OCI-LY1 (cell line): Measurements from ENCODE around the gene TEK.

Experiments
- H2AFZ ChIP-seq: fragments of 200-600 bp; sonication (generic), shearing (Covaris generic); 2 replicates; pipeline ENCODE4 v1.6.0; 2014; ENCODE audit warnings: antibody characterized with exemption, mild to moderate bottlenecking, low read length
- H3F3A ChIP-seq: fragments of 200-600 bp; sonication (generic), shearing (Covaris generic); 2 replicates; pipeline ENCODE4 v1.6.0; 2014; ENCODE audit warnings: mild to moderate bottlenecking, antibody characterized with exemption, low read length, moderate library complexity; ENCODE audit not compliant: insufficient read depth
- H3K27ac ChIP-seq: fragments of 200-600 bp; sonication (generic); 2 replicates; pipeline ENCODE4 v1.5.1; 2014; ENCODE audit warnings: low read length, mixed run types, mild to moderate bottlenecking, low read depth; ENCODE audit not compliant: poor library complexity, severe bottlenecking
- H3K27me3 ChIP-seq: fragments of 200-600 bp; sonication (generic); 2 replicates; pipeline ENCODE4 v1.6.0; 2014; ENCODE audit warnings: antibody characterized with exemption, mild to moderate bottlenecking, low read length, moderate library complexity; ENCODE audit not compliant: insufficient read depth
- H3K36me3 ChIP-seq: fragments of 200-600 bp; sonication (generic); 2 replicates; pipeline ENCODE4 v1.6.1; 2014; ENCODE audit warnings: mild to moderate bottlenecking, antibody characterized with exemption, low read length, moderate library complexity, mixed read lengths; ENCODE audit not compliant: insufficient read depth
- H3K4me1 ChIP-seq: fragments of 200-600 bp; sonication (generic); 2 replicates; pipeline ENCODE4 v1.5.1; 2014; ENCODE audit warnings: mild to moderate bottlenecking, low read length, moderate library complexity; ENCODE audit not compliant: insufficient read depth, severe bottlenecking
- H3K4me2 ChIP-seq: fragments of 200-600 bp; sonication (generic), shearing (Covaris generic); 2 replicates; pipeline ENCODE4 v1.6.1; 2014; ENCODE audit warnings: low read length
- H3K4me3 ChIP-seq: fragments of 200-600 bp; sonication (generic); 2 replicates; pipeline ENCODE4 v1.5.1; 2014; ENCODE audit warnings: low read length, low read depth, mild to moderate bottlenecking, mixed read lengths; ENCODE audit not compliant: poor library complexity, severe bottlenecking
- H3K79me2 ChIP-seq: fragments of 200-600 bp; shearing (Covaris generic); 2 replicates; pipeline ENCODE4 v1.6.1; 2016; ENCODE audit warnings: mixed run types, low read length, mixed read lengths; ENCODE audit not compliant: insufficient read depth
- H3K9ac ChIP-seq: fragments of 200-600 bp; sonication (generic), shearing (Covaris generic); 2 replicates; pipeline ENCODE4 v1.6.1; 2014; ENCODE audit warnings: mild to moderate bottlenecking, low read length, mixed read lengths
- H3K9me2 ChIP-seq: fragments of 200-600 bp; sonication (generic), shearing (Covaris generic); 2 replicates; pipeline ENCODE4 v1.6.1; 2014; ENCODE audit warnings: low read depth, mild to moderate bottlenecking, low read length, mixed read lengths
- H3K9me3 ChIP-seq: fragments of 200-600 bp; shearing (Covaris generic); 2 replicates; pipeline ENCODE4 v1.6.1; 2014; ENCODE audit warnings: low read length, mixed read lengths
- H4K20me1 ChIP-seq: fragments of 200-600 bp; sonication (generic), shearing (Covaris generic); 2 replicates; pipeline ENCODE4 v1.6.0; 2016; ENCODE audit warnings: mild to moderate bottlenecking, low read length; ENCODE audit not compliant: insufficient read depth
- EZH2 ChIP-seq: fragments of 200-600 bp; sonication (generic), shearing (Covaris generic); IDR thresholded peaks from 2 replicates; pipeline ENCODE4 v1.8.0; 2017; ENCODE audit warnings: borderline replicate concordance, mixed run types, mild to moderate bottlenecking, antibody characterized with exemption, low read length, moderate library complexity, mixed read lengths
- TF ChIP-seq, protein P1 (sequence below): fragments of 200-600 bp; sonication (generic), shearing (Covaris generic); IDR thresholded peaks from 2 replicates; pipeline ENCODE4 v1.5.1; 2017; ENCODE audit warnings: mild to moderate bottlenecking, antibody characterized with exemption, low read length, moderate library complexity, mixed read lengths

The TEK gene

GRCh38 chr9:27194401-27195091 is 85.5 kb downstream of the TEK start:
- Histone ChIP-seq H3F3A (no peaks in the 10 kb centered on the region), H3K27me3 (no peaks in the 10 kb centered on the region), H3K36me3 (no peaks in the 10 kb centered on the region), H3K79me2 (no peaks in the 10 kb centered on the region), H3K9me2 (no peaks in the 10 kb centered on the region), H3K4me1 (no peaks in the 10 kb centered on the region), H2AFZ (no peak overlapping the region), H3K27ac (no peak overlapping the region), H3K4me3 (no peak overlapping the region), H3K9ac (no peak overlapping the region), H3K9me3 (no peaks in the 10 kb centered on the region), H4K20me1 (no peaks in the 10 kb centered on the region), H3K4me2 (no peak overlapping the region)
- no peak for TF ChIP-seq EZH2
- TF ChIP-seq, protein P1, sequence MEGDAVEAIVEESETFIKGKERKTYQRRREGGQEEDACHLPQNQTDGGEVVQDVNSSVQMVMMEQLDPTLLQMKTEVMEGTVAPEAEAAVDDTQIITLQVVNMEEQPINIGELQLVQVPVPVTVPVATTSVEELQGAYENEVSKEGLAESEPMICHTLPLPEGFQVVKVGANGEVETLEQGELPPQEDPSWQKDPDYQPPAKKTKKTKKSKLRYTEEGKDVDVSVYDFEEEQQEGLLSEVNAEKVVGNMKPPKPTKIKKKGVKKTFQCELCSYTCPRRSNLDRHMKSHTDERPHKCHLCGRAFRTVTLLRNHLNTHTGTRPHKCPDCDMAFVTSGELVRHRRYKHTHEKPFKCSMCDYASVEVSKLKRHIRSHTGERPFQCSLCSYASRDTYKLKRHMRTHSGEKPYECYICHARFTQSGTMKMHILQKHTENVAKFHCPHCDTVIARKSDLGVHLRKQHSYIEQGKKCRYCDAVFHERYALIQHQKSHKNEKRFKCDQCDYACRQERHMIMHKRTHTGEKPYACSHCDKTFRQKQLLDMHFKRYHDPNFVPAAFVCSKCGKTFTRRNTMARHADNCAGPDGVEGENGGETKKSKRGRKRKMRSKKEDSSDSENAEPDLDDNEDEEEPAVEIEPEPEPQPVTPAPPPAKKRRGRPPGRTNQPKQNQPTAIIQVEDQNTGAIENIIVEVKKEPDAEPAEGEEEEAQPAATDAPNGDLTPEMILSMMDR: no peak

GRCh38 chr9:27195191-27195590 is 86.2 kb downstream of the TEK start:
- Histone ChIP-seq H3K27me3 (no peaks in the 10 kb centered on the region), H4K20me1 (no peaks in the 10 kb centered on the region), H3K27ac (no peak overlapping the region), H3K4me2 (no peak overlapping the region), H3K79me2 (no peaks in the 10 kb centered on the region), H3K9me3 (no peaks in the 10 kb centered on the region), H3K4me1 (no peaks in the 10 kb centered on the region), H3F3A (no peaks in the 10 kb centered on the region), H3K9me2 (no peaks in the 10 kb centered on the region), H3K4me3 (no peak overlapping the region), H2AFZ (no peak overlapping the region), H3K36me3 (no peaks in the 10 kb centered on the region), H3K9ac (no peak overlapping the region)
- no peak for TF ChIP-seq EZH2
- TF ChIP-seq, protein P1: no peak

GRCh38 chr9:27196383-27196782 is 87.4 kb downstream of the TEK start:
- Histone ChIP-seq H2AFZ (no peak overlapping the region), H3K4me3 (no peak overlapping the region), H3K79me2 (no peaks in the 10 kb centered on the region), H3K4me1 (no peaks in the 10 kb centered on the region), H3K27ac (no peak overlapping the region), H3K9me2 (no peaks in the 10 kb centered on the region), H3F3A (no peaks in the 10 kb centered on the region), H3K9ac (no peak overlapping the region), H3K27me3 (no peaks in the 10 kb centered on the region), H3K9me3 (no peaks in the 10 kb centered on the region), H4K20me1 (no peaks in the 10 kb centered on the region), H3K4me2 (no peak overlapping the region), H3K36me3 (no peaks in the 10 kb centered on the region)
- TF ChIP-seq EZH2: no peak
- TF ChIP-seq, protein P1: no peak
